Measurements from ENCODE around the gene SART3.
"Not testable (repeated sequence)": the region's sequence is repeated elsewhere in the genome, so short reads cannot be mapped to it uniquely, and the experiment has no call there.

The SART3 gene

DNA sequence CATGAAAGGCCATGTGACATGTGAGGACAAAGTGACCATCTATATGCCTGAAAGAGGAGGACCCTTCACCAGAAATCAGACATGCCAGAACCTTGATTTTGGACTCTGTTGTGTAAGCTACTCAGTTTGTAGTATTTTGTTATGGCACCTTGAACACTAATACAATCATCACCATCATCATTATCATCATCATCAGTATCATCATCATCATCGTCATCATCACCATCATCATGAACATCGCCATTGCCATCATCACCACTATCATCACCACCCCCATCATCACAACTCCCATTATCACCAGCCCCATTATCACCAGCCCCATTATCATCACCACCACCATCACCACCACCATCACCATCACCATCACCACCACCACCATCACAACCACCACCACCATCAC is 17.3 kb upstream of the SART3 start:
- Histone ChIP-seq H3K27ac (ENCODE audit: low read depth, low read length, severe bottlenecking) (no peak overlapping the region), H3K4me3 (ENCODE audit: extremely low read depth, insufficient read depth, low read length, poor library complexity, severe bottlenecking) (no peak overlapping the region), H3K4me1 (ENCODE audit: control insufficient read depth, insufficient read depth, low read length, poor library complexity, severe bottlenecking) (peaks cover 16% of the 10 kb centered on the region), H3K9me3 (ENCODE audit: control insufficient read depth, low read length) (no peaks in the 10 kb centered on the region), H3K36me3 (ENCODE audit: control insufficient read depth, insufficient read depth, low read length) (no peaks in the 10 kb centered on the region)
- WGBS, 2 experiments (ENCODE audit: insufficient coverage in 2 of 2), result 25 to 57% methylated on average over 1 to 2 of the region's 2 CpGs

DNA sequence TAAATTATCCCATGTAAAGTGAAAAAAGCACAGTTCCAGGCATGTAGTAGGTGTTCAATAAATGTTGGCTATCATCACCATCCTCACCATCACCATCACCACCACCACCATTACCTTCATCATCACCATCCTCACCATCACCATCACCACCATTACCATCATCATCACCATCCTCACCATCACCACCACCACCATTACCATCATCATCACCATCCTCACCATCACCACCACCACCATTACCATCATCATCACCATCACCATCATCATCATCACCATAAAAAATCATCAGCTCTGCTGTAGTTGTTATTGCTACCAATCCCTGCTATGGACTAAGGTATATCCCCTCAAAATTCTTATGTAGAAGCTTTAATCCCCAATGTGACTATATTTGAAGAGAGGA is 16.5 kb upstream of the SART3 start:
- H3K36me3 ChIP-seq (ENCODE audit: control insufficient read depth, insufficient read depth, low read length), result no peaks in the 10 kb centered on the region
- no peaks in the 10 kb centered on the region for H3K9me3 ChIP-seq (ENCODE audit: control insufficient read depth, low read length)
- peaks cover 11% of the 10 kb centered on the region for H3K4me1 ChIP-seq (ENCODE audit: control insufficient read depth, insufficient read depth, low read length, poor library complexity, severe bottlenecking)
- no peak overlapping the region for H3K4me3 ChIP-seq (ENCODE audit: extremely low read depth, insufficient read depth, low read length, poor library complexity, severe bottlenecking)
- H3K27ac ChIP-seq (ENCODE audit: low read depth, low read length, severe bottlenecking), result no peak overlapping the region

DNA sequence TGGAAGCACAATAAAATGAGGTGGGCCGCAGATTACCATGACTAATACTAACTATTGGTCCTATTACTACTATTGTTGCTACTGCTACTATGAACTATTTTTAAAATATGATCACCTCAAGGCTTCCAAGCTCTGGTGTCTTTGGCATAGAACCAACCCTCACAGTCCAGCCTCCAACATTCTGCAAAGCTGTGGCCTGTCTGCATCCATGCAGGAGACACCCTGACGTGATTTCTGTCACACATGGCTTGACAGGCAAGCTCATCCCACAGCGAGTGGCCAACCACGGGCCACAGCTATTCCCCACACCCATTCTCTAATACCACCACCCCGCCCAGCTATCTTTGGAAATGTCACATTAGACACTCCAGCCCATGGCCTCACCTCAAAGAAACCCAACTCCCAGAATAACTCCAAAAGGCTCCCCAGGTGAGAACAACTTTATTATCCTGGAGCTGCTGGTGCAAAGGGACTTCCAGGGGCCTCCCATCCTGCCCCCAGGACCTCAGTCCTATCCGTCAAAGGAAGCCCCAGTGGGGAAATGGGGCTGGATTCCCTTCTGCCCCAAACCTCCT is 15.8 kb upstream of the SART3 start:
- WGBS, 2 experiments (ENCODE audit: insufficient coverage in 2 of 2), result 90 to 96% methylated on average over 2 to 5 of the region's 6 CpGs
- Histone ChIP-seq H3K4me1 (ENCODE audit: control insufficient read depth, insufficient read depth, low read length, poor library complexity, severe bottlenecking) (peaks cover 8% of the 10 kb centered on the region), H3K4me3 (ENCODE audit: extremely low read depth, insufficient read depth, low read length, poor library complexity, severe bottlenecking) (no peak overlapping the region), H3K9me3 (ENCODE audit: control insufficient read depth, low read length) (no peaks in the 10 kb centered on the region), H3K36me3 (ENCODE audit: control insufficient read depth, insufficient read depth, low read length) (no peaks in the 10 kb centered on the region), H3K27ac (ENCODE audit: low read depth, low read length, severe bottlenecking) (no peak overlapping the region)

DNA sequence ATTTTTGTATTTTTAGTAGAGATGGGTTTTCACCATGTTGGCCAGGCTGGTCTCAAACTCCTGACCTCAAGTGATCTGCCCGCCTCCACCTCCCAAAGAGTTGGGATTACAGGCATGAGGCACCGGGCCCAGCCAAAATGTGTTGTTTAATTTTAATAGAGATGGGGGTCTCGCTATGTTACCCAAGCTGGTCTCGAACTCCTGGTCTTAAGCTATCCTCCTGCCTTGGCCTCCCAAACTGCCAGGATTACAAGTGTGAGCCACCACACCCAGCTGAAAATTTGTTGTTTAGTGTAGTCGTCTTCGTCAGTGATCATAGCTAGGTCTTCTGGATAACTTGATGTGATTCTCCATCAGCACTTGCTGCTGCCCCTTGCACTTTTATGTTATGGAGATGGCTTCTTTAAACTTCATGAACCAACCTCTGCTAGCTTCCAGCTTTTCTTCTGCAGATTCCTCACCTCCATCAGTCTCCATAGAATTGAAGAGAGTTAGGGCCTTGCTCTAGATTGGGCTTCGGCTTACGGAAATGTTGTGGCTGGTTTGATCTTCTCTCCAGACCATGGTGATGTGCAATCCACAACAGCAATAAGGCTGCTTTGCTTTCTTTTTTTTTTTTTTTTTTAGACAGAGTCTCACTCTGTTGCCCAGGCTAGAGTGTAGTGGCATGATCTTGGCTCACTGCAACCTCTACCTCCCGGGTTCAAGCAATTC is 14.4 kb upstream of the SART3 start:
- Histone ChIP-seq H3K9me3 (ENCODE audit: control insufficient read depth, low read length) (no peaks in the 10 kb centered on the region), H3K4me1 (ENCODE audit: control insufficient read depth, insufficient read depth, low read length, poor library complexity, severe bottlenecking) (peaks cover 4% of the 10 kb centered on the region), H3K36me3 (ENCODE audit: control insufficient read depth, insufficient read depth, low read length) (no peaks in the 10 kb centered on the region), H3K4me3 (ENCODE audit: extremely low read depth, insufficient read depth, low read length, poor library complexity, severe bottlenecking) (no peak overlapping the region), H3K27ac (ENCODE audit: low read depth, low read length, severe bottlenecking) (no peak overlapping the region)
- WGBS, 2 experiments (ENCODE audit: insufficient coverage in 2 of 2), result 91 to 94% methylated on average over 6 to 7 of the region's 9 CpGs

DNA sequence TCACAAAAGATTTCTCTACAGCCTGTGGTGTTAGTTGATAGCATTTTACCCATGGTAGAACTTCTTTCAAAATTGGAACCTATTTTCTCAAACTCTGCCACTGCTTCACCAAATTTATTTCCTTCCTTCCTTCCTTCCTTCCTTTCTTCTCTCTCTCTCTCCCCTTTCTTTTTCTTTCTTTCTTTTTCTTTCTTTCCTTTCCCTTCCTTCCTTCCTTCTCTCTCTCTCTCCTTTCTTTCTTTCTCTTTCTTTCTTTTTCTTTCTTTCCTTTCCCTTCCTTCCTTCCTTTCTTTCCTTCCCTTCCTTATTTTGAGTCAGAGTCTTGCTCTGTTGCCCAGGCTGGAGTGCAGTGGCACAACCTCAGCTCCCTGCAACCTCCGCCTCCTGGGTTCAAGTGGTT is 13.3 kb upstream of the SART3 start:
- WGBS, 2 experiments (ENCODE audit: insufficient coverage in 2 of 2), result 88 to 100% methylated on average over 1 of the region's 1 CpG
- not testable (repeated sequence) for H3K9me3 ChIP-seq (ENCODE audit: control insufficient read depth, low read length); H3K4me3 ChIP-seq (ENCODE audit: extremely low read depth, insufficient read depth, low read length, poor library complexity, severe bottlenecking); H3K27ac ChIP-seq (ENCODE audit: low read depth, low read length, severe bottlenecking); H3K36me3 ChIP-seq (ENCODE audit: control insufficient read depth, insufficient read depth, low read length); H3K4me1 ChIP-seq (ENCODE audit: control insufficient read depth, insufficient read depth, low read length, poor library complexity, severe bottlenecking)

DNA sequence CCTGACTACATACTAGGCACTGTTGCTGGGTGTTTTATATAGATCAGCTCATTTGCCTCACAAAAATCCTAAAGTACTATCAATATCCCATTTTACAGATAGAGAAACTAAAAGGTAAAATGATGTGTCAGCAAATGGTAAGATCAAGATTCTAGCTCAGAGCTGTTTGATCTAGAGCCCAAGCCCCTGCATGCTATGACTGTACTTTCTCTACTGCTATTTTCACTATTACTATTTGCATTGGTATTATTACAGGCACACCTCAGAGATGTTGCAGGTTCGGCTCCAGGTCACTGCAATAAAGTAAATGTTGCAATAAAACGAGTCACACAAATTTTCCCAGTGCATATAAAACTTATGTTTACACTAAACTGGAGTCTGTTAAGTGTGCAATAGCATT is 12.3 kb upstream of the SART3 start:
- Histone ChIP-seq H3K4me3 (ENCODE audit: extremely low read depth, insufficient read depth, low read length, poor library complexity, severe bottlenecking) (no peak overlapping the region), H3K4me1 (ENCODE audit: control insufficient read depth, insufficient read depth, low read length, poor library complexity, severe bottlenecking) (no peaks in the 10 kb centered on the region), H3K9me3 (ENCODE audit: control insufficient read depth, low read length) (no peaks in the 10 kb centered on the region), H3K36me3 (ENCODE audit: control insufficient read depth, insufficient read depth, low read length) (peaks cover 15% of the 10 kb centered on the region), H3K27ac (ENCODE audit: low read depth, low read length, severe bottlenecking) (no peak overlapping the region)
- WGBS, 2 experiments (ENCODE audit: insufficient coverage in 2 of 2), result no CpG with 5 or more reads among the region's 2 CpGs

DNA sequence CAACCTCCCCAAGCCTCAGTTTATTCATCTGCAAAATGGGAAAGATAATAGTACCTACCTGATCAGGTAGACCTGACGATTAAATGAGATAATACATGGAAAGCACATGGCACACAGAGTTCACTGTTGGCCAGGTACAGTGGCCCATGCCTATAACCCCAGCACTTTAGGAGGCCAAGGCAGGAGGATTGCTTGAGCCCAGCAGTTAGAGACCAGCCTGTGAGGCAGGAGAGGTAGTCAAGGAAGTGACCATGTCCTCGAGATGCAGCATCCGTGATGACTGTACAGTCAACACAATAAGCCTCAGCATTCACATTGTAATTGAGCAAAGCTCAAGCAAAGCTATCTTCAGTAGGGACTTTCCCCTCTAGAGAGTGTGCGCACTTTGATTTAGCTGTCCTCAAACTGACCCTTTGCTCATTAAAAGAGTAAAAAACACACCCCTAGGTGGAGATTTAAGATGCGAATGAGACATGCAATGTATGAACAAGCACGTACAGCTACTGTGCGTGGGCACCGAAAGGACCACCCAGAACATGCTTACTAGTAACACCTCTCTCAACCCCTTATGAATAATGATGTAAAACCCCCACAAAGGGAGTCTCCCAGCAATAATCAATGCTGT is 11.3 kb upstream of the SART3 start:
- no peaks in the 10 kb centered on the region for H3K4me1 ChIP-seq (ENCODE audit: control insufficient read depth, insufficient read depth, low read length, poor library complexity, severe bottlenecking)
- H3K36me3 ChIP-seq (ENCODE audit: control insufficient read depth, insufficient read depth, low read length), result peaks cover 25% of the 10 kb centered on the region
- no peak overlapping the region for H3K4me3 ChIP-seq (ENCODE audit: extremely low read depth, insufficient read depth, low read length, poor library complexity, severe bottlenecking)
- H3K9me3 ChIP-seq (ENCODE audit: control insufficient read depth, low read length), result no peaks in the 10 kb centered on the region
- no peak overlapping the region for H3K27ac ChIP-seq (ENCODE audit: low read depth, low read length, severe bottlenecking)
- WGBS, 2 experiments (ENCODE audit: insufficient coverage in 2 of 2), result 90 to 91% methylated on average over 8 of the region's 8 CpGs

DNA sequence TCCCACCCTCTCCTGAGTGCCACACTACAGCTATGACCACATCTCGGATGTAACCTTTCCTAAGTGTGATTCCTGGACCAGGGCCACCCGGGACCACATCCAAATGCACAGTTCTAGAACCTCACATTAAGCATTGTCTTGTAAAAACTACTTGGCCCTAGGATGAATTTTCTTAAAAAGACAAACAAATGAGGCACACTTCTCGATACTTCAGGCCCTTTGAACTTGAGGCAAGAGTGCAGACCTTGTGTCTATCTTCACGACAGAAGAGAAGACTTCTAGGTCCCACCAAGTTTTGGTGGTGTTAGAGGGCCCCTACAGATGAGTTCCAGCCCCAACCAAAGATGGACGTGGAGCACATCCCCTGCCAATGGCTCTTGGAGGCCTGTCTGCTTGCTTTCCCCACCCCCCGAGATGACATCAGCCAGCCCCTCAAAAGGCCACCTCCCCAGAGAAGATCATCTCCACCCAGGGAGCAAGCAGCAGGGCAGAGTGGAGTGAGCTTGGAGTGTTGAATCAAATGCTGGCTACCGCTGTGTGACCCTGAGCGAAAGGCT is 10.7 kb upstream of the SART3 start:
- Histone ChIP-seq H3K27ac (ENCODE audit: low read depth, low read length, severe bottlenecking) (no peak overlapping the region), H3K4me1 (ENCODE audit: control insufficient read depth, insufficient read depth, low read length, poor library complexity, severe bottlenecking) (no peaks in the 10 kb centered on the region), H3K9me3 (ENCODE audit: control insufficient read depth, low read length) (no peaks in the 10 kb centered on the region), H3K36me3 (ENCODE audit: control insufficient read depth, insufficient read depth, low read length) (peaks cover 31% of the 10 kb centered on the region), H3K4me3 (ENCODE audit: extremely low read depth, insufficient read depth, low read length, poor library complexity, severe bottlenecking) (no peak overlapping the region)
- WGBS, 2 experiments (ENCODE audit: insufficient coverage in 2 of 2), result 87 to 94% methylated on average over 4 of the region's 8 CpGs

DNA sequence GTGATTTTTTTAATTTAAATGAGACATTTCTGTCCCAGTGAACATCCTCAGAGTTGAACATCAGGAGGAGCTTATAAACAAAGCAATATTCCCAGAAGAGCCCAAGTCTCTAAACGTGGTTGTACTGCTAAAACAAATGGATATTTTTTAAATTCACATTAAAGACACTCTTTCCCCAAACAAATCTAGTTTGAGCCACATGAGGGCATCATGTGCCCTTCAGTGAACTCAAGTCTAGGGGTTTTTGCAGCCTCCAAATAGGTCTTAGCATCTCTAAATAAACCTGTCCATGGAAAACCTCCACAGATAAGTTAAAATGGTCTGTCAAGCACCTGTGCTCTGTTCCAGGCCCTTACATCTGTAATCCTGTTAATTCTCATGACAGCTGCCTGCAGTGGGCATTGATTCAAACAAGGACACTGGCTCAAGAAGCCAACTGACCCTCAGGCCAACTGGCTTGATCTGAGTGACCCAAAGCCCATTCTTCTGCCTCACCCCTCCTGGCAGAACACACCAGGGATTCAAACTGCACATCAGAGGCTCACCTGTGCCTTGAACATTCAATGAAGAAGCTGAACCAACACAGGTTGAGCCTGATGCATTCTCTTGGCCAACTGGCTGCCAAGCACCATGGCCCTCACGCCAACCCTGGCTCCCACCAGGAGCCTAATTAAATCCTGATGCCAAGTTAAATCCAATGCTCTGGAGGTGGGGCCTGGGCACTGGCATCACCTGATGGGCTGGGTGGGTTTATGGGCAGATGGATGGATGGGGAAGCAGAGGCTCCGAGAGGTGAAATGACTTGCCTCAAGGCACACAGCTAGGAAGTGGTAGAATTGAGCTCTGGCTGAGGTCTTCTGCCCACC is 10.0 kb upstream of the SART3 start:
- no peak overlapping the region for H3K4me3 ChIP-seq (ENCODE audit: extremely low read depth, insufficient read depth, low read length, poor library complexity, severe bottlenecking)
- no peaks in the 10 kb centered on the region for H3K4me1 ChIP-seq (ENCODE audit: control insufficient read depth, insufficient read depth, low read length, poor library complexity, severe bottlenecking)
- H3K36me3 ChIP-seq (ENCODE audit: control insufficient read depth, insufficient read depth, low read length), result peaks cover 38% of the 10 kb centered on the region
- H3K9me3 ChIP-seq (ENCODE audit: control insufficient read depth, low read length), result no peaks in the 10 kb centered on the region
- H3K27ac ChIP-seq (ENCODE audit: low read depth, low read length, severe bottlenecking), result no peak overlapping the region
- 67 to 100% methylated on average over 1 to 2 of the region's 3 CpGs for WGBS, 2 experiments (ENCODE audit: insufficient coverage in 2 of 2)

DNA sequence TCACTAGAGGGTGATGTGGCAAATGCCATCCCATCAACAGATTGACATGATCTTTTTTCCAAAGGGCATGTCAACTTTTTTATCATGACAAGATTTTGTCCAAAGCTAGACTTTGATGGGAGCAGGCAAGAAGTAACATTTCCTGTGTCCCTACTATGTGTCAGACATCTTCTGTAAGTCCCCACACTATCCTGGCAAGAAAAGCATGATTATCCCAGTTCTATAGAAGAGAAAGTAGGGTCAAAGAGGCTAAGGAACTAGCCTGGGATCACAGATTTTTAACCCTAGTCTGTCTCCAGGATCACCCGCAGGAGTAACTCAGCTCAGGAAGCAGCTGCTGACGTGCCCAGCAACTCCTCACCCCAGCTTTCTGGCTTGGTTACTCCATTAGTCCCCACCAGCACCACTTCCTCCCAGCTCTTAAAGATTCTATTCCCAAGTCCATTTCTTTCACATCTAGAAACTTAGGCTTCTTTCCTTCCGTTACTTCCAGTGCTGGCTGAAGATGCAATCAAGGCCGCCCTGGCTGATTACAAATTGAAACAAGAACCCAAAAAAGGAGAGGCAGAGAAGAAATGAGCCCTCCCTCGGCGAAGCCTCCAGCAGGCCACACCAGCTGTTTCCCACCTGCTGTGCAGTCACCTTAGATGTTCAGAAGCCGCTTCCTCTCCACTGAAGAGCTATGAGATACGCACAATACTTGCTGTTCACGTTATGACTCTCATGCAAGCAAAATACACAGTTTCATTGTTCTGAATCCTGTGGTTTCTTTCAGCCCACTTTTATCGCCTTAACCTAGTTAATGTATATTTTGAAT is 7.6 kb upstream of the SART3 start:
- H3K9me3 ChIP-seq (ENCODE audit: control insufficient read depth, low read length), result no peaks in the 10 kb centered on the region
- WGBS, 2 experiments (ENCODE audit: insufficient coverage in 2 of 2), result 95 to 96% methylated on average over 8 to 10 of the region's 10 CpGs
- H3K4me3 ChIP-seq (ENCODE audit: extremely low read depth, insufficient read depth, low read length, poor library complexity, severe bottlenecking), result no peak overlapping the region
- H3K4me1 ChIP-seq (ENCODE audit: control insufficient read depth, insufficient read depth, low read length, poor library complexity, severe bottlenecking), result no peaks in the 10 kb centered on the region
- peaks cover 61% of the 10 kb centered on the region for H3K36me3 ChIP-seq (ENCODE audit: control insufficient read depth, insufficient read depth, low read length)
- no peak overlapping the region for H3K27ac ChIP-seq (ENCODE audit: low read depth, low read length, severe bottlenecking)
